IMR-90 (cell line): ENCODE results near the gene VSIG4. TPM values are rescaled to one million over a fixed set of nuclear protein-coding genes. Genes with fewer than 3 reads are reported as not detected.

Experiments
- ATAC-seq: fragments of 200-7000 bp; cut with Tn5 transposase; 2 replicates; pipeline ENCODE4 v1.9.1; 2020; ENCODE audit warnings: low read depth, mild to moderate bottlenecking, moderate library complexity
- BruUV-seq: library from RNA; stranded (reverse); fragments of 400-500 nt; replicated peaks from 2 replicates; lab custom pipeline; 2021; lab: Mats Ljungman, UMichigan
- CTCF ChIA-PET: fragments of 300-600 bp; formaldehyde crosslinking; extraction: SDS; loops from one replicate; lab custom pipeline; 2021; ENCODE audit warnings: antibody characterized with exemption; lab: Yijun Ruan, JAX
- POLR2A ChIA-PET: fragments of 300-600 bp; sonication (Branson Sonifier 250); formaldehyde crosslinking; loops from one replicate; lab custom pipeline; 2022; ENCODE audit warnings: antibody characterized with exemption; ENCODE audit not compliant: unreplicated experiment; lab: Charles Lee
- DNase-seq: peaks from one replicate; pipeline ENCODE4 v3.0.0; 2013
- H2AFZ ChIP-seq: replicated peaks from 2 replicates; pipeline ENCODE3; 2013; ENCODE audit warnings: low read length, mild to moderate bottlenecking; ENCODE audit not compliant: poor library complexity
- H2AK5ac ChIP-seq: 2 replicates; pipeline ENCODE4 v1.6.1; 2013; ENCODE audit warnings: low read depth, low read length, inconsistent platforms
- H2AK9ac ChIP-seq: replicated peaks from 2 replicates; pipeline ENCODE3; 2013; ENCODE audit warnings: mild to moderate bottlenecking, low read depth, low read length, moderate library complexity; ENCODE audit not compliant: poor library complexity
- H2BK120ac ChIP-seq: 2 replicates; pipeline ENCODE4 v1.6.1; 2013; ENCODE audit warnings: low read depth, low read length, inconsistent platforms
- H2BK15ac ChIP-seq: 3 replicates; pipeline ENCODE4 v1.6.1; 2013; ENCODE audit warnings: low read depth, low read length, inconsistent platforms
- H2BK20ac ChIP-seq: 2 replicates; pipeline ENCODE4 v1.6.1; 2013; ENCODE audit warnings: low read depth, mild to moderate bottlenecking, inconsistent platforms, low read length, moderate library complexity
- H2BK5ac ChIP-seq: 2 replicates; pipeline ENCODE4 v1.6.1; 2013; ENCODE audit warnings: mild to moderate bottlenecking, low read depth, low read length, inconsistent platforms; ENCODE audit not compliant: poor library complexity, severe bottlenecking
- H3K14ac ChIP-seq: replicated peaks from 2 replicates; pipeline ENCODE4 v1.6.1; 2013; ENCODE audit warnings: low read depth, low read length, inconsistent platforms
- H3K18ac ChIP-seq: 2 replicates; pipeline ENCODE4 v1.6.1; 2013; ENCODE audit warnings: low read depth, low read length, control low read depth
- H3K23ac ChIP-seq: 2 replicates; pipeline ENCODE4 v1.6.1; 2013; ENCODE audit warnings: low read depth, low read length, inconsistent platforms
- H3K27ac ChIP-seq: 2 replicates; pipeline ENCODE4 v1.5.1; 2013; ENCODE audit warnings: mild to moderate bottlenecking, control low read depth, low read length; ENCODE audit not compliant: insufficient read depth
- H3K27me3 ChIP-seq: 2 replicates; pipeline ENCODE4 v1.6.1; 2013; ENCODE audit warnings: low read length; ENCODE audit not compliant: control insufficient read depth, insufficient read depth
- H3K36me3 ChIP-seq: 2 replicates; pipeline ENCODE4 v1.6.1; 2013; ENCODE audit warnings: low read length, mixed read lengths; ENCODE audit not compliant: control insufficient read depth, insufficient read depth
- H3K4ac ChIP-seq: 2 replicates; pipeline ENCODE4 v1.6.1; 2013; ENCODE audit warnings: low read depth, low read length, inconsistent platforms
- H3K4me1 ChIP-seq: 2 replicates; pipeline ENCODE4 v1.6.1; 2013; ENCODE audit warnings: low read length, mixed read lengths; ENCODE audit not compliant: control insufficient read depth, insufficient read depth
- H3K4me2 ChIP-seq: 2 replicates; pipeline ENCODE4 v1.6.1; 2013; ENCODE audit warnings: low read depth, mild to moderate bottlenecking, control low read depth, low read length, moderate library complexity
- H3K4me3 ChIP-seq: 2 replicates; pipeline ENCODE4 v1.5.1; 2013; ENCODE audit warnings: low read depth, mild to moderate bottlenecking, control low read depth, low read length, moderate library complexity; ENCODE audit not compliant: insufficient read depth
- H3K56ac ChIP-seq: 2 replicates; pipeline ENCODE4 v1.6.1; 2013; ENCODE audit warnings: low read length, inconsistent platforms; ENCODE audit not compliant: insufficient read depth; ENCODE audit errors: extremely low read depth
- H3K79me1 ChIP-seq, 2 experiments: 2 replicates each; pipeline ENCODE4 v1.6.1; 2013; ENCODE audit warnings: low read length in 2 of 2, inconsistent platforms in 1 of 2, low read depth in 1 of 2
- H3K9ac ChIP-seq: 2 replicates; pipeline ENCODE4 v1.6.1; 2013; ENCODE audit warnings: low read depth, low read length, control low read depth
- H3K9me1 ChIP-seq: 2 replicates; pipeline ENCODE4 v1.6.1; 2013; ENCODE audit warnings: low read length, inconsistent platforms; ENCODE audit not compliant: insufficient read depth
- H3K9me3 ChIP-seq: 2 replicates; pipeline ENCODE4 v1.6.1; 2013; ENCODE audit warnings: low read length; ENCODE audit not compliant: control insufficient read depth, insufficient read depth
- H4K20me1 ChIP-seq: 2 replicates; pipeline ENCODE4 v1.6.1; 2013; ENCODE audit warnings: low read length, inconsistent platforms; ENCODE audit not compliant: insufficient read depth
- H4K5ac ChIP-seq: 2 replicates; pipeline ENCODE4 v1.6.1; 2013; ENCODE audit warnings: mild to moderate bottlenecking, low read depth, low read length, control low read depth
- H4K8ac ChIP-seq, 2 experiments: 2 replicates each; pipeline ENCODE4 v1.6.1; 2013; ENCODE audit warnings: low read depth in 2 of 2, low read length in 2 of 2, control low read depth in 1 of 2, inconsistent platforms in 1 of 2
- H4K91ac ChIP-seq: 2 replicates; pipeline ENCODE4 v1.6.1; 2013; ENCODE audit warnings: low read depth, low read length, inconsistent platforms; ENCODE audit not compliant: insufficient read depth
- BHLHE40 ChIP-seq: fragments of 150-350 bp; IDR thresholded peaks from 2 replicates; pipeline ENCODE4 v1.6.1; 2016; ENCODE audit warnings: mild to moderate bottlenecking, low read depth, low read length
- CEBPB ChIP-seq: IDR thresholded peaks from 2 replicates; pipeline ENCODE4 v1.6.1; 2012; ENCODE audit warnings: low read depth, low read length, improper control_type of control experiment
- CHD1 ChIP-seq: IDR thresholded peaks from 2 replicates; pipeline ENCODE4 v1.6.1; 2012; ENCODE audit warnings: low read depth, low read length, improper control_type of control experiment
- ELK1 ChIP-seq: fragments of 150-350 bp; IDR thresholded peaks from 2 replicates; pipeline ENCODE4 v1.6.1; 2016; ENCODE audit warnings: low read depth, mild to moderate bottlenecking, low read length, moderate library complexity, borderline replicate concordance
- FOS ChIP-seq: fragments of 150-350 bp; IDR thresholded peaks from 2 replicates; pipeline ENCODE4 v1.6.1; 2016; ENCODE audit warnings: low read depth, low read length
- MAFK ChIP-seq: IDR thresholded peaks from 2 replicates; pipeline ENCODE4 v1.6.1; 2012; ENCODE audit warnings: low read depth, low read length, improper control_type of control experiment
- MAZ ChIP-seq: IDR thresholded peaks from 2 replicates; pipeline ENCODE4 v1.6.1; 2012; ENCODE audit warnings: low read depth, mild to moderate bottlenecking, low read length, improper control_type of control experiment, moderate library complexity, borderline replicate concordance
- MXI1 ChIP-seq: IDR thresholded peaks from 2 replicates; pipeline ENCODE4 v1.6.1; 2012; ENCODE audit warnings: low read depth, mild to moderate bottlenecking, low read length, moderate library complexity, borderline replicate concordance
- NFE2L2 ChIP-seq: fragments of 150-350 bp; IDR thresholded peaks from 2 replicates; pipeline ENCODE4 v1.6.1; 2016; ENCODE audit warnings: low read depth, mild to moderate bottlenecking, low read length
- POLR2A ChIP-seq: IDR thresholded peaks from 2 replicates; pipeline ENCODE4 v1.6.1; 2012; ENCODE audit warnings: mild to moderate bottlenecking, low read depth, low read length
- RAD21 ChIP-seq: IDR thresholded peaks from 2 replicates; pipeline ENCODE4 v1.6.1; 2012; ENCODE audit warnings: low read length, improper control_type of control experiment
- RCOR1 ChIP-seq: IDR thresholded peaks from 2 replicates; pipeline ENCODE4 v1.6.1; 2012; ENCODE audit warnings: mild to moderate bottlenecking, low read length, improper control_type of control experiment; ENCODE audit not compliant: insufficient replicate concordance
- RFX5 ChIP-seq: IDR thresholded peaks from 2 replicates; pipeline ENCODE4 v1.8.0; 2012; ENCODE audit warnings: low read depth, mild to moderate bottlenecking, low read length, moderate library complexity
- SMC3 ChIP-seq: fragments of 150-350 bp; IDR thresholded peaks from 2 replicates; pipeline ENCODE4 v1.6.1; 2016; ENCODE audit warnings: low read depth, mild to moderate bottlenecking, antibody characterized with exemption, low read length, moderate library complexity
- USF2 ChIP-seq: fragments of 150-350 bp; IDR thresholded peaks from 2 replicates; pipeline ENCODE4 v1.6.1; 2017; ENCODE audit warnings: mild to moderate bottlenecking, antibody characterized with exemption, low read length, low read depth
- WGBS, 2 experiments: methylation state at CpG; one replicate each; pipeline versions ENCODE4 v1.1.5 to v1.1.7; 2013; ENCODE audit warnings: missing lambda C conversion rate in 2 of 2; ENCODE audit not compliant: insufficient read length in 1 of 2; ENCODE audit errors: extremely low coverage in 2 of 2; 5-methylcytosine and 5-hydroxymethylcytosine counted together
- dilution Hi-C: fragments of 300-500 bp; cut with HindIII; formaldehyde crosslinking; loops from one replicate; pipeline ENCODE4 v1.14.3; 2018; ENCODE audit warnings: low sequenced_read_pairs; ENCODE audit not compliant: unreplicated experiment
- in situ Hi-C: fragments of 300-500 bp; cut with MboI; formaldehyde crosslinking; loops from 3 replicates; pipeline ENCODE4 v1.14.3; 2019; ENCODE audit warnings: low sequenced_read_pairs, inconsistent platforms, mixed read lengths
- intact Hi-C: fragments of 100-400 bp; cut with micrococcal nuclease; formaldehyde crosslinking; loops from 2 replicates; pipeline ENCODE4 v1.10.0; 2022
- polyA plus RNA-seq, 3 experiments: library from polyadenylated mRNA; depleted of rRNA; stranded (reverse); fragments of >200 nt; gene quantifications; 2 replicates each; pipeline ENCODE4 v1.2.3, GENCODE V29; 2012; ENCODE audit warnings: low replicate concordance in 1 of 3
- total RNA-seq: library from RNA; depleted of rRNA; stranded (reverse); fragments of >200 nt; gene quantifications from 2 replicates; pipeline ENCODE4 v1.2.3, GENCODE V29; 2012
- TF ChIP-seq, protein P1 (sequence below): conservative IDR thresholded peaks from 2 replicates; pipeline ENCODE4 v1.5.1; 2012; ENCODE audit warnings: mild to moderate bottlenecking, low read depth, low read length, improper control_type of control experiment

The VSIG4 gene
- total and polyA plus RNA-seq, 2 of the 4 experiments (the other 2 are of a cell fraction), result not detected

DNA sequence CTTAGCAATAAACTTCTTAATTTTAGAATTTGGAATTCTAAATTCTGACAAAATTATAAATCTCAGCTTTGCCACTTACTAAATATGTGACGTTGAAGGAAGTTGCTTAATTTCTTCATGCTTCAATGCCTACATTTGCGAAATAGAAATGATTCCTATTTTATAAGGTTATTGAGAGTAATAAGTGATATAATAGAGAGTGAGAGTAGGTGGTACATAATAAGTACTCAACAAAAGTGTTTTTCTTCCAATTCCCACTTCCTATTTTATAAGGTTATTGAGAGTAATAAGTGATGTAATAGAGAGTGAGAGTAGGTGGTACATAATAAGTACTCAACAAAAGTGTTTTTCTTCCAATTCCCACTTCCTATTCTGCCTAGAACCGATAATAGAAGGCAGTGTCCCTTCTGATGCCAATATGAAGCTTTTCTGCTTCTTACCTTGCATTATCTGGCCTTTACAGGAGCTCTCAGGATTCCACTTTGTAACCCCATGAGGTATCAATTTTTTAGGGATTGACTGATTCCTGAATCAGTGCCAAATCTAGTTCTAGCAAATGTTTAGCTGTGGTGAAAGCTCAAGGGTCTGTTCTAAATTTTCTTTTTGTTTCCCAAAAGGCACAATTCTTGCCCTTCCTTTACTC, 31.4 kb downstream of the VSIG4 start:
- no peak for DNase-seq
- no peaks in the 10 kb centered on the region for H3K9me3 ChIP-seq
- H2AK9ac ChIP-seq, result no peak overlapping the region
- no peaks in the 10 kb centered on the region; the same call in none of the 2 replicates for H3K27me3 ChIP-seq
- H3K23ac ChIP-seq, result no peak overlapping the region
- no peak overlapping the region for H3K4me3 ChIP-seq
- H4K8ac ChIP-seq, result no peak overlapping the region
- H3K56ac ChIP-seq, result no peak overlapping the region
- H4K91ac ChIP-seq, result no peak overlapping the region
- no peak overlapping the region for H3K18ac ChIP-seq
- no peak overlapping the region for H3K4me2 ChIP-seq
- no peak overlapping the region for H3K14ac ChIP-seq
- POLR2A ChIA-PET, result no interaction called here
- intact Hi-C loops, result no loop called here
- H3K9me1 ChIP-seq, result no peaks in the 10 kb centered on the region
- in situ Hi-C loops, result no loop called here
- no peak overlapping the region for H3K27ac ChIP-seq
- no peak overlapping the region for H2BK120ac ChIP-seq
- no peak overlapping the region for H2BK5ac ChIP-seq
- H2AFZ ChIP-seq, result no peak overlapping the region
- H3K79me1 ChIP-seq, result no peaks in the 10 kb centered on the region
- H3K36me3 ChIP-seq, result no peaks in the 10 kb centered on the region
- no peak overlapping the region for H3K9ac ChIP-seq
- H3K4ac ChIP-seq, result no peak overlapping the region
- no peaks in the 10 kb centered on the region for H3K4me1 ChIP-seq
- ATAC-seq, result no peak
- no peak overlapping the region for H4K5ac ChIP-seq
- H2BK15ac ChIP-seq, result no peak overlapping the region
- no TSS peak for BruUV-seq
- TF ChIP-seq RAD21, result no peak
- no peak for TF ChIP-seq POLR2A
- no peak for TF ChIP-seq CHD1
- no peak for TF ChIP-seq MAZ
- TF ChIP-seq SMC3, result no peak
- TF ChIP-seq MXI1, result no peak
- TF ChIP-seq NFE2L2, result no peak
- no peak for TF ChIP-seq RCOR1
- no peak for TF ChIP-seq CEBPB
- TF ChIP-seq, protein P1, sequence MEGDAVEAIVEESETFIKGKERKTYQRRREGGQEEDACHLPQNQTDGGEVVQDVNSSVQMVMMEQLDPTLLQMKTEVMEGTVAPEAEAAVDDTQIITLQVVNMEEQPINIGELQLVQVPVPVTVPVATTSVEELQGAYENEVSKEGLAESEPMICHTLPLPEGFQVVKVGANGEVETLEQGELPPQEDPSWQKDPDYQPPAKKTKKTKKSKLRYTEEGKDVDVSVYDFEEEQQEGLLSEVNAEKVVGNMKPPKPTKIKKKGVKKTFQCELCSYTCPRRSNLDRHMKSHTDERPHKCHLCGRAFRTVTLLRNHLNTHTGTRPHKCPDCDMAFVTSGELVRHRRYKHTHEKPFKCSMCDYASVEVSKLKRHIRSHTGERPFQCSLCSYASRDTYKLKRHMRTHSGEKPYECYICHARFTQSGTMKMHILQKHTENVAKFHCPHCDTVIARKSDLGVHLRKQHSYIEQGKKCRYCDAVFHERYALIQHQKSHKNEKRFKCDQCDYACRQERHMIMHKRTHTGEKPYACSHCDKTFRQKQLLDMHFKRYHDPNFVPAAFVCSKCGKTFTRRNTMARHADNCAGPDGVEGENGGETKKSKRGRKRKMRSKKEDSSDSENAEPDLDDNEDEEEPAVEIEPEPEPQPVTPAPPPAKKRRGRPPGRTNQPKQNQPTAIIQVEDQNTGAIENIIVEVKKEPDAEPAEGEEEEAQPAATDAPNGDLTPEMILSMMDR, result no peak
- TF ChIP-seq MAFK, result no peak
- TF ChIP-seq USF2, result no peak
- no peak for TF ChIP-seq ELK1
- no peak for TF ChIP-seq RFX5
- no peak for TF ChIP-seq BHLHE40
- TF ChIP-seq FOS, result no peak
- CTCF ChIA-PET, result no interaction called here
- WGBS, 2 experiments, result no CpG with 5 or more reads among the region's 3 CpGs
- no peak overlapping the region for H2BK20ac ChIP-seq
- no peak overlapping the region for H2AK5ac ChIP-seq
- dilution Hi-C loops, result no loop called here
- H4K20me1 ChIP-seq, result no peaks in the 10 kb centered on the region
